Neutrophil (primary cell): ENCODE data around the gene HIBCH.

Experiments used
- H3K27ac ChIP-seq: fragments of 200-600 bp; sonication (generic); 2 replicates; pipeline ENCODE4 v1.5.1; 2016; ENCODE audit warnings: mild to moderate bottlenecking, moderate library complexity
- H3K27me3 ChIP-seq: fragments of 200-600 bp; sonication (generic); 2 replicates; pipeline ENCODE4 v1.6.0; 2016; ENCODE audit warnings: mild to moderate bottlenecking
- H3K36me3 ChIP-seq: fragments of 200-600 bp; sonication (generic); 2 replicates; pipeline ENCODE4 v1.5.1; 2017
- H3K4me1 ChIP-seq, 2 experiments: fragments of 200-600 bp in 1 of 2; sonication (generic) in 1 of 2; 1 replicate in 1 of 2; 2 replicates in 1 of 2; pipeline versions ENCODE4 v1.5.1 to v1.6.1; 2013 to 2016; ENCODE audit warnings: low read depth in 1 of 2, low read length in 1 of 2, mild to moderate bottlenecking in 1 of 2, moderate library complexity in 1 of 2; ENCODE audit not compliant: control insufficient read depth in 1 of 2, insufficient read depth in 1 of 2
- H3K4me3 ChIP-seq, 2 experiments: fragments of 200-600 bp in 1 of 2; sonication (generic) in 1 of 2; 1 replicate in 1 of 2; 2 replicates in 1 of 2; pipeline ENCODE4 v1.5.1; 2013 to 2016; ENCODE audit warnings: low read depth in 1 of 2, low read length in 1 of 2, mild to moderate bottlenecking in 1 of 2, moderate library complexity in 1 of 2
- H3K9me3 ChIP-seq: fragments of 200-600 bp; sonication (generic); 2 replicates; pipeline ENCODE4 v1.5.1; 2016
- TF ChIP-seq, protein P1 (sequence below): fragments of 200-600 bp; sonication (generic); IDR thresholded peaks from 2 replicates; pipeline ENCODE4 v1.5.1; 2016; ENCODE audit warnings: antibody characterized with exemption

HIBCH gene

GRCh38 chr2:190213441-190214335 is 105.9 kb downstream of the HIBCH start:
- Histone ChIP-seq H3K4me1 (no peaks in the 10 kb centered on the region), H3K4me3 (no peak overlapping the region), H3K9me3 (no peaks in the 10 kb centered on the region), H3K36me3 (no peaks in the 10 kb centered on the region), H3K27me3 (no peaks in the 10 kb centered on the region), H3K27ac (no peak overlapping the region)
- TF ChIP-seq, protein P1, sequence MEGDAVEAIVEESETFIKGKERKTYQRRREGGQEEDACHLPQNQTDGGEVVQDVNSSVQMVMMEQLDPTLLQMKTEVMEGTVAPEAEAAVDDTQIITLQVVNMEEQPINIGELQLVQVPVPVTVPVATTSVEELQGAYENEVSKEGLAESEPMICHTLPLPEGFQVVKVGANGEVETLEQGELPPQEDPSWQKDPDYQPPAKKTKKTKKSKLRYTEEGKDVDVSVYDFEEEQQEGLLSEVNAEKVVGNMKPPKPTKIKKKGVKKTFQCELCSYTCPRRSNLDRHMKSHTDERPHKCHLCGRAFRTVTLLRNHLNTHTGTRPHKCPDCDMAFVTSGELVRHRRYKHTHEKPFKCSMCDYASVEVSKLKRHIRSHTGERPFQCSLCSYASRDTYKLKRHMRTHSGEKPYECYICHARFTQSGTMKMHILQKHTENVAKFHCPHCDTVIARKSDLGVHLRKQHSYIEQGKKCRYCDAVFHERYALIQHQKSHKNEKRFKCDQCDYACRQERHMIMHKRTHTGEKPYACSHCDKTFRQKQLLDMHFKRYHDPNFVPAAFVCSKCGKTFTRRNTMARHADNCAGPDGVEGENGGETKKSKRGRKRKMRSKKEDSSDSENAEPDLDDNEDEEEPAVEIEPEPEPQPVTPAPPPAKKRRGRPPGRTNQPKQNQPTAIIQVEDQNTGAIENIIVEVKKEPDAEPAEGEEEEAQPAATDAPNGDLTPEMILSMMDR, result no peak

DNA sequence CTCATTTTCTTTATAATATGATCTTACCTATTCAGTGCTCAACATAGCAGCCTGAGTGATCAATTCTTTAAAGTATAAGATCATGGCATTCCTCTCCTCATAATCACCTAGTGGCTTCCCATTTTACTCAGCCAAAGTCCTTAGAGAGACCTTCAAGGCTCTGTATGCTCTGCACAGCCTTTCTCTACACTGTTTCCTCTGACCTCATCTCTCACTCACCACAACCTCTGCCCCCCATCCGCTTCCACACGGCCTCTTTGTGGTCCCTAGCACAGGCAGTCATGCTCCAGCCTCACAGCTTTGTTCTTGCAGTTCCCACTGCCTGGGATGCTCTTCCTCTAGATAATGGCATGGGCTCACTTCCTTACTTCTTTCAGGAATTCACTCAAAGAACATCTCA is 109.2 kb downstream of the HIBCH start:
- no peak overlapping the region for H3K27ac ChIP-seq
- H3K4me1 ChIP-seq, result no peaks in the 10 kb centered on the region
- TF ChIP-seq, protein P1, result no peak
- H3K36me3 ChIP-seq, result no peaks in the 10 kb centered on the region
- H3K9me3 ChIP-seq, result no peaks in the 10 kb centered on the region
- no peaks in the 10 kb centered on the region for H3K27me3 ChIP-seq
- no peak overlapping the region for H3K4me3 ChIP-seq

- TF ChIP-seq, protein P1, result no peak
- no peak overlapping the region for H3K4me3 ChIP-seq
- no peaks in the 10 kb centered on the region for H3K4me1 ChIP-seq
- no peak overlapping the region for H3K27ac ChIP-seq
- H3K27me3 ChIP-seq, result no peaks in the 10 kb centered on the region
- H3K9me3 ChIP-seq, result no peaks in the 10 kb centered on the region
- H3K36me3 ChIP-seq, result no peaks in the 10 kb centered on the region
Observed at GRCh38 chr2:190209559-190209958, 110.1 kb downstream of the HIBCH start.

GRCh38 chr2:190207930-190208329 is 111.7 kb downstream of the HIBCH start:
- Histone ChIP-seq H3K4me3 (no peak overlapping the region), H3K36me3 (no peaks in the 10 kb centered on the region), H3K27ac (no peak overlapping the region), H3K4me1 (no peaks in the 10 kb centered on the region), H3K9me3 (no peaks in the 10 kb centered on the region), H3K27me3 (no peaks in the 10 kb centered on the region)
- TF ChIP-seq, protein P1, result no peak

DNA sequence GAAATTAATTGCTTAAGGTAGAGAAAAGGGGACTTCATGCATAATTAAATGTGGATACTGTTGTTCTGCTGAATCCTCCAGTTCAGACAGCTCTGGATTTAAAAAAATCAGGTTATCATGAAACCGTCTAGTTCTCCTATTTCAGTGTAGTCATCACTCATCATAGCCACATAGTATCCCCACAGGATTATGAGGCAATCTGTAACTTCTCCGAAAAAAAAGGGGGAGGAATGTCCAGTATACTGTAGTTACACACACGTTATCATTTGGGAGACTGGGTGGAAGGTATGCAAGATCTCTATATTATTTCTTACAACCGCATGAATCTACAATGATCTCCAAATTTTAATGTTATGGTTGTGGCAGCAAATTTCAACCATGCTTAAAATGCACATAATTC is 114.0 kb downstream of the HIBCH start:
- Histone ChIP-seq H3K4me3 (no peak overlapping the region), H3K27me3 (no peaks in the 10 kb centered on the region), H3K36me3 (no peaks in the 10 kb centered on the region), H3K27ac (no peak overlapping the region), H3K4me1 (no peaks in the 10 kb centered on the region), H3K9me3 (no peaks in the 10 kb centered on the region)
- TF ChIP-seq, protein P1, result no peak
